ENCODE data around the gene GALNT10.

Gene GALNT10

DNA sequence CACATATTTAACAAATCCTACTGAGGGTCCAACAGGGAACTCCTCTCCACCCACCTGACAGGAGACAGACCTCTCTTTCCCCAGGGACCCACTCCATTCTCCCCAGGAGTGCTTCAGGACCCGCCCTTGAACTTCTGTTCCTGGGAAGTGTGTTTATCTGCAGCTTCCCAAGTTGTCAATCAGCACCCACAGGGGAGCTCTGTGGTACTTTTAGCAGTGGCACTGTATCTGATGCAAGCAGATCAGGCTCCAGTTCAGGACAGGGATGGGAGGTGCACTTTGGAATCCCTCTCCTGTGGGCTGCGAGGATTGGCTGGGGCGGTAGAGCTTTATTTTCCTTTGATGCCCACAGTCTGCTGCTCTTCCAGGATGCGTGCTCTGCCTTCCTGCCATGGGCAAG is 8.7 kb downstream of the GALNT10 start:
- Histone ChIP-seq H3F3A (ENCODE audit: control insufficient read depth, insufficient read depth) (no peaks in the 10 kb centered on the region), H3K27me3 (ENCODE audit: control insufficient read depth, low read length) (no peaks in the 10 kb centered on the region), H3K4me1 (ENCODE audit: control insufficient read depth, low read length) (peaks cover 2% of the 10 kb centered on the region; the same call in 1 of the 2 replicates), H3K79me2 (ENCODE audit: control insufficient read depth, low read length) (no peaks in the 10 kb centered on the region), H4K20me1 (ENCODE audit: control insufficient read depth, insufficient read depth, low read depth, low read length) (no peaks in the 10 kb centered on the region), H3K27ac (ENCODE audit: low read depth, low read length) (no peak overlapping the region), H3K4me3 (ENCODE audit: low read length) (no peak overlapping the region), H3K36me3 (ENCODE audit: control insufficient read depth, low read length) (no peaks in the 10 kb centered on the region), H3K4me2 (ENCODE audit: low read length) (no peak overlapping the region), H3K9me2 (replicated peaks; ENCODE audit: control insufficient read depth, low read length) (no peaks in the 10 kb centered on the region), H3K9me3 (ENCODE audit: control insufficient read depth, insufficient read depth, low read length) (no peaks in the 10 kb centered on the region)
- no peak for TF ChIP-seq EZH2phosphoT487 (IDR thresholded peaks at IDR 0.05; ENCODE audit: borderline replicate concordance, low read length)
- TF ChIP-seq, protein P1, sequence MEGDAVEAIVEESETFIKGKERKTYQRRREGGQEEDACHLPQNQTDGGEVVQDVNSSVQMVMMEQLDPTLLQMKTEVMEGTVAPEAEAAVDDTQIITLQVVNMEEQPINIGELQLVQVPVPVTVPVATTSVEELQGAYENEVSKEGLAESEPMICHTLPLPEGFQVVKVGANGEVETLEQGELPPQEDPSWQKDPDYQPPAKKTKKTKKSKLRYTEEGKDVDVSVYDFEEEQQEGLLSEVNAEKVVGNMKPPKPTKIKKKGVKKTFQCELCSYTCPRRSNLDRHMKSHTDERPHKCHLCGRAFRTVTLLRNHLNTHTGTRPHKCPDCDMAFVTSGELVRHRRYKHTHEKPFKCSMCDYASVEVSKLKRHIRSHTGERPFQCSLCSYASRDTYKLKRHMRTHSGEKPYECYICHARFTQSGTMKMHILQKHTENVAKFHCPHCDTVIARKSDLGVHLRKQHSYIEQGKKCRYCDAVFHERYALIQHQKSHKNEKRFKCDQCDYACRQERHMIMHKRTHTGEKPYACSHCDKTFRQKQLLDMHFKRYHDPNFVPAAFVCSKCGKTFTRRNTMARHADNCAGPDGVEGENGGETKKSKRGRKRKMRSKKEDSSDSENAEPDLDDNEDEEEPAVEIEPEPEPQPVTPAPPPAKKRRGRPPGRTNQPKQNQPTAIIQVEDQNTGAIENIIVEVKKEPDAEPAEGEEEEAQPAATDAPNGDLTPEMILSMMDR (IDR thresholded peaks at IDR 0.05; ENCODE audit: low read depth, low read length, poor library complexity, severe bottlenecking) = no peak

GRCh38 chr5:154199671-154200220 is 9.2 kb downstream of the GALNT10 start:
- Histone ChIP-seq H3K27ac (ENCODE audit: low read depth, low read length) (no peak overlapping the region), H3K4me2 (ENCODE audit: low read length) (no peak overlapping the region), H3K27me3 (ENCODE audit: control insufficient read depth, low read length) (no peaks in the 10 kb centered on the region; the same call in 1 of the 2 replicates)

DNA sequence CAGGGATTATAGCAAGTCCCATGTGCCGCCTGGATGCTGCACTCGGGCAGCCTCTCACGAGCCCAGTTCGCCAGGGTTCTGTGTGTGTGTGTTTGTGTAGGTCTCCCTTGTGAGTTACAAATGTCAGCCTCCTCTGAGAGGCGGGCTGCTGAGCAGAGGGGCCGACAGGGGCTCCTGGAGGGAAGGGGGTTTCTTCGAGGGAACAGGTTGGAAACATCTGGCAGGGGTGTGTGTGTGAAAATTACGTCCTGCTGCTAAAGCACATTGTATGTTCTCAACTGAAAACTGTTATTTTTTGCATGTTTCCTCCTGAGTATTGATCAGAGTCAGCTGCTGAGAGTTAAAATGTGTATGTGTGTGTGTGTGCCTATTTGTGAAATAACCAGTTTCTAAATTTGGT is 9.7 kb downstream of the GALNT10 start:
- H3K4me1 ChIP-seq (ENCODE audit: control insufficient read depth, low read length) = peaks cover 2% of the 10 kb centered on the region; the same call in 1 of the 2 replicates
- H3K9me2 ChIP-seq (replicated peaks; ENCODE audit: control insufficient read depth, low read length) = no peaks in the 10 kb centered on the region
- H3K4me3 ChIP-seq (ENCODE audit: low read length) = no peak overlapping the region
- TF ChIP-seq EZH2phosphoT487 (IDR thresholded peaks at IDR 0.05; ENCODE audit: borderline replicate concordance, low read length) = no peak
- TF ChIP-seq, protein P1 (IDR thresholded peaks at IDR 0.05; ENCODE audit: low read depth, low read length, poor library complexity, severe bottlenecking) = no peak
- no peaks in the 10 kb centered on the region for H3K79me2 ChIP-seq (ENCODE audit: control insufficient read depth, low read length)
- H3K36me3 ChIP-seq (ENCODE audit: control insufficient read depth, low read length) = no peaks in the 10 kb centered on the region
- H3F3A ChIP-seq (ENCODE audit: control insufficient read depth, insufficient read depth) = no peaks in the 10 kb centered on the region
- no peak overlapping the region for H3K27ac ChIP-seq (ENCODE audit: low read depth, low read length)
- H3K4me2 ChIP-seq (ENCODE audit: low read length) = no peak overlapping the region
- H3K9me3 ChIP-seq (ENCODE audit: control insufficient read depth, insufficient read depth, low read length) = no peaks in the 10 kb centered on the region
- H4K20me1 ChIP-seq (ENCODE audit: control insufficient read depth, insufficient read depth, low read depth, low read length) = no peaks in the 10 kb centered on the region
- no peaks in the 10 kb centered on the region; the same call in 1 of the 2 replicates for H3K27me3 ChIP-seq (ENCODE audit: control insufficient read depth, low read length)

More at GRCh38 chr5:154199671-154200220, 9.2 kb downstream of the GALNT10 start:
- H3K9me2 ChIP-seq (replicated peaks; ENCODE audit: control insufficient read depth, low read length) = no peaks in the 10 kb centered on the region
- TF ChIP-seq, protein P1 (IDR thresholded peaks at IDR 0.05; ENCODE audit: low read depth, low read length, poor library complexity, severe bottlenecking) = no peak
- no peak for TF ChIP-seq EZH2phosphoT487 (IDR thresholded peaks at IDR 0.05; ENCODE audit: borderline replicate concordance, low read length)
- no peaks in the 10 kb centered on the region for H3K79me2 ChIP-seq (ENCODE audit: control insufficient read depth, low read length)
- H3K36me3 ChIP-seq (ENCODE audit: control insufficient read depth, low read length) = no peaks in the 10 kb centered on the region
- no peaks in the 10 kb centered on the region for H3F3A ChIP-seq (ENCODE audit: control insufficient read depth, insufficient read depth)
- H4K20me1 ChIP-seq (ENCODE audit: control insufficient read depth, insufficient read depth, low read depth, low read length) = no peaks in the 10 kb centered on the region
- peaks cover 2% of the 10 kb centered on the region; the same call in 1 of the 2 replicates for H3K4me1 ChIP-seq (ENCODE audit: control insufficient read depth, low read length)
- no peaks in the 10 kb centered on the region for H3K9me3 ChIP-seq (ENCODE audit: control insufficient read depth, insufficient read depth, low read length)
- H3K4me3 ChIP-seq (ENCODE audit: low read length) = no peak overlapping the region
